HepG2 (cell line): Measurements from ENCODE around the gene RANGRF. TPM values are rescaled to one million over a fixed set of nuclear protein-coding genes. Genes with fewer than 3 reads are reported as not detected.

Experiments used
- CHCHD3 ChIP-seq: sonication (generic); formaldehyde crosslinking; IDR thresholded peaks from 2 replicates; pipeline ENCODE4 v1.8.0; 2022; ENCODE audit warnings: mild to moderate bottlenecking, missing genetic modification reagents, moderate library complexity
- DR1 ChIP-seq: sonication (generic); formaldehyde crosslinking; IDR thresholded peaks from 2 replicates; pipeline ENCODE4 v1.8.0; 2021; ENCODE audit warnings: mild to moderate bottlenecking, missing genetic modification reagents, inconsistent platforms
- ERF ChIP-seq: IDR thresholded peaks from 2 replicates; pipeline ENCODE4 v1.6.1; 2018; ENCODE audit warnings: missing biosample characterization, missing genetic modification reagents
- FOXK2 ChIP-seq: fragments of 450-650 bp; IDR thresholded peaks from 2 replicates; pipeline ENCODE4 v1.6.1; 2016
- MED13 ChIP-seq: sonication (generic); formaldehyde crosslinking; IDR thresholded peaks from 2 replicates; pipeline ENCODE4 v1.5.0; 2020; ENCODE audit warnings: missing genetic modification reagents
- NONO ChIP-seq, 2 experiments: fragments of 450-650 bp in 1 of 2; sonication (generic) in 1 of 2; formaldehyde crosslinking in 1 of 2; IDR thresholded peaks in 1 of 2; conservative IDR thresholded peaks in 1 of 2; 2 replicates each; pipeline versions ENCODE4 v1.6.1 to v1.8.0; 2017 to 2022; ENCODE audit warnings: mild to moderate bottlenecking in 1 of 2, missing genetic modification reagents in 1 of 2, moderate library complexity in 1 of 2
- PRMT3 ChIP-seq: sonication (generic); formaldehyde crosslinking; IDR thresholded peaks from 2 replicates; pipeline ENCODE4 v1.8.1; 2022; ENCODE audit warnings: low read depth, mild to moderate bottlenecking, moderate library complexity, missing genetic modification reagents, borderline replicate concordance
- RAD51 ChIP-seq: fragments of 450-650 bp; IDR thresholded peaks from 2 replicates; pipeline ENCODE4 v1.6.1; 2016; ENCODE audit warnings: borderline replicate concordance
- SMAD3 ChIP-seq: sonication (generic); formaldehyde crosslinking; IDR thresholded peaks from 2 replicates; pipeline ENCODE4 v1.4.0; 2020; ENCODE audit warnings: missing genetic modification reagents
- SOX6 ChIP-seq, 2 experiments: fragments of 450-650 bp in 1 of 2; sonication (generic) in 1 of 2; formaldehyde crosslinking in 1 of 2; IDR thresholded peaks; 2 replicates each; pipeline versions ENCODE4 v1.4.0 to v1.6.1; 2017 to 2020; ENCODE audit warnings: antibody characterized with exemption in 1 of 2, mild to moderate bottlenecking in 1 of 2, missing genetic modification reagents in 1 of 2
- SRSF1 ChIP-seq: fragments of 200-400 bp; formaldehyde crosslinking; optimal IDR thresholded peaks from 2 replicates; pipeline ENCODE3; 2017; ENCODE audit warnings: mild to moderate bottlenecking, low read depth, low read length, moderate library complexity
- ZFP36L2 ChIP-seq: sonication (generic); formaldehyde crosslinking; IDR thresholded peaks from 2 replicates; pipeline ENCODE4 v1.4.0; 2020; ENCODE audit warnings: missing genetic modification reagents
- ZNF589 ChIP-seq: sonication (generic); formaldehyde crosslinking; conservative IDR thresholded peaks from 2 replicates; pipeline ENCODE4 v1.8.0; 2022; ENCODE audit warnings: mild to moderate bottlenecking, moderate library complexity, missing genetic modification reagents
- polyA plus RNA-seq, 8 experiments: library from polyadenylated mRNA; depleted of rRNA in 3 of 8; stranded (reverse) in 7 of 8; unstranded in 1 of 8; fragments of >200 nt; fragmentation: Illumina TruSeq in 4 of 8; extraction: Trizol in 4 of 8; gene quantifications; 2 replicates each; pipeline versions ENCODE4 v1.2.1 to v1.2.3, GENCODE V29; 2011 to 2016; ENCODE audit warnings: low read depth in 4 of 8, missing spikeins in 1 of 8, mixed read lengths in 1 of 8; ENCODE audit not compliant: insufficient read depth in 1 of 8
- total RNA-seq, 5 experiments: library from RNA; depleted of rRNA; stranded (reverse); fragments of >200 nt; fragmentation: Illumina TruSeq; extraction: Trizol; gene quantifications; 2 replicates each; pipeline ENCODE4 v1.2.3, GENCODE V29; 2016; ENCODE audit warnings: low read depth in 1 of 5
- TF ChIP-seq, protein P1 (sequence below): sonication (generic); formaldehyde crosslinking; IDR thresholded peaks from 2 replicates; pipeline ENCODE4 v1.5.1; 2020; ENCODE audit warnings: missing genetic modification reagents, mild to moderate bottlenecking, borderline replicate concordance
- TF ChIP-seq, protein P2 (sequence below), 2 experiments: sonication (generic) in 1 of 2; formaldehyde crosslinking in 1 of 2; IDR thresholded peaks; 2 replicates each; pipeline versions ENCODE4 v1.5.1 to v1.6.1; 2011 to 2020; ENCODE audit warnings: borderline replicate concordance in 1 of 2, low read depth in 1 of 2, low read length in 1 of 2, mild to moderate bottlenecking in 1 of 2, missing genetic modification reagents in 1 of 2, moderate library complexity in 1 of 2
- TF ChIP-seq, protein P3 (sequence below): sonication (generic); formaldehyde crosslinking; IDR thresholded peaks from 2 replicates; pipeline ENCODE4 v1.4.0; 2020; ENCODE audit warnings: mild to moderate bottlenecking, missing genetic modification reagents, borderline replicate concordance
- TF ChIP-seq, protein P4 (sequence below): IDR thresholded peaks from 2 replicates; pipeline ENCODE4 v1.6.1; 2016; ENCODE audit warnings: mild to moderate bottlenecking

The RANGRF gene
- total and polyA plus RNA-seq, 2 of the 13 experiments (the other 11 are each of a cell fraction or from before 2014, with no cell fraction given), result 18.6 to 40.7 TPM

DNA sequence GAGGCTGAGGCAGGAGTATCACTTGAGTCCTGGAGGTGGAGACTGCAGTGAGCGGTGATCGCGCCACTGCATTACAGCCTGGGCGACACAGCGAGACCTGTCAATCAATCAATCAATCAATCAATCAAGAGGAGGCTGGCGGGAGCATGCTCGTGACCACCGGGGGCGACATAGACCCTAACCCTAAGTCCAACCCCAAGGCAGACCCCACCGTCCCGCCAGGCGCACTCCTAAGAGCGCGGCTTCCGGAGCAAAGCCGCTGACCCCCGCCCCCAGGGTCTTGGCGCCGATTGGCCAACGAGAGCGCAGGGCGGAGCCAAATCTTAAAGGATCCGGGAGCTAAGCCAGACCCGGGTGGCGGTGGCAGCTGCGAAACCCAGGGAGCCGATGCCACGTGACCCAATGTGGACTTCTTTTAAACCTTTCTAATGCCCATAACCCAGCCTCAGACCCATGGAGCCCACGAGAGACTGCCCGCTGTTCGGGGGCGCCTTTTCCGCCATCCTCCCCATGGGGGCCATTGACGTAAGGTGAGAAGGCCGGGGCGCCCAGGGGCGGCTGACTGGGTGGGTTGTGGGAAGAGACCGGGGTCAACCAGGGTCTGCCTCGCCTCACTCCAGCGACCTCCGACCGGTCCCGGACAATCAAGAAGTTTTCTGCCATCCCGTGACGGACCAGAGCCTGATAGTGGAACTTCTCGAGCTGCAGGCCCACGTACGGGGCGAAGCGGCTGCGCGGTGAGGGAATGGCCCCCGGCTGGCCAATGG is at the start of gene RANGRF (continued):
- TF ChIP-seq, protein P1, sequence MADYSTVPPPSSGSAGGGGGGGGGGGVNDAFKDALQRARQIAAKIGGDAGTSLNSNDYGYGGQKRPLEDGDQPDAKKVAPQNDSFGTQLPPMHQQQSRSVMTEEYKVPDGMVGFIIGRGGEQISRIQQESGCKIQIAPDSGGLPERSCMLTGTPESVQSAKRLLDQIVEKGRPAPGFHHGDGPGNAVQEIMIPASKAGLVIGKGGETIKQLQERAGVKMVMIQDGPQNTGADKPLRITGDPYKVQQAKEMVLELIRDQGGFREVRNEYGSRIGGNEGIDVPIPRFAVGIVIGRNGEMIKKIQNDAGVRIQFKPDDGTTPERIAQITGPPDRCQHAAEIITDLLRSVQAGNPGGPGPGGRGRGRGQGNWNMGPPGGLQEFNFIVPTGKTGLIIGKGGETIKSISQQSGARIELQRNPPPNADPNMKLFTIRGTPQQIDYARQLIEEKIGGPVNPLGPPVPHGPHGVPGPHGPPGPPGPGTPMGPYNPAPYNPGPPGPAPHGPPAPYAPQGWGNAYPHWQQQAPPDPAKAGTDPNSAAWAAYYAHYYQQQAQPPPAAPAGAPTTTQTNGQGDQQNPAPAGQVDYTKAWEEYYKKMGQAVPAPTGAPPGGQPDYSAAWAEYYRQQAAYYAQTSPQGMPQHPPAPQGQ, result no peak
- TF ChIP-seq ZNF589 (no peak), RAD51 (peak; percentile 74), NONO (IDR thresholded peaks at IDR 0.05) (no peak), NONO (CRISPR knock-in tag; conservative IDR thresholded peaks at IDR 0.05) (peak; percentile 81; the same call in 1 of the 2 replicates), SRSF1 (peak; percentile 33), ZFP36L2 (CRISPR knock-in tag) (no peak), DR1 (CRISPR knock-in tag) (no peak), SOX6 (IDR thresholded peaks at IDR 0.05) (no peak), SOX6 (CRISPR knock-in tag; IDR thresholded peaks at IDR 0.05) (peak; percentile 43; the same call in 1 of the 2 replicates), PRMT3 (CRISPR knock-in tag) (no peak), CHCHD3 (CRISPR knock-in tag) (0 out of 2 replicates have a peak, but pooled peaks have one; percentile 32), MED13 (no peak; the same call in none of the 2 replicates), ERF (no peak; the same call in none of the 2 replicates), FOXK2 (no peak), SMAD3 (CRISPR knock-in tag) (no peak)
- TF ChIP-seq, protein P2, sequence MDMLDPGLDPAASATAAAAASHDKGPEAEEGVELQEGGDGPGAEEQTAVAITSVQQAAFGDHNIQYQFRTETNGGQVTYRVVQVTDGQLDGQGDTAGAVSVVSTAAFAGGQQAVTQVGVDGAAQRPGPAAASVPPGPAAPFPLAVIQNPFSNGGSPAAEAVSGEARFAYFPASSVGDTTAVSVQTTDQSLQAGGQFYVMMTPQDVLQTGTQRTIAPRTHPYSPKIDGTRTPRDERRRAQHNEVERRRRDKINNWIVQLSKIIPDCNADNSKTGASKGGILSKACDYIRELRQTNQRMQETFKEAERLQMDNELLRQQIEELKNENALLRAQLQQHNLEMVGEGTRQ (IDR thresholded peaks at IDR 0.05; ENCODE audit: low read depth, low read length), result peak; percentile 73
- TF ChIP-seq, protein P2 (CRISPR knock-in tag; IDR thresholded peaks at IDR 0.05; ENCODE audit: borderline replicate concordance), result peak; percentile 85; the same call in 1 of the 2 replicates
- TF ChIP-seq, protein P3, sequence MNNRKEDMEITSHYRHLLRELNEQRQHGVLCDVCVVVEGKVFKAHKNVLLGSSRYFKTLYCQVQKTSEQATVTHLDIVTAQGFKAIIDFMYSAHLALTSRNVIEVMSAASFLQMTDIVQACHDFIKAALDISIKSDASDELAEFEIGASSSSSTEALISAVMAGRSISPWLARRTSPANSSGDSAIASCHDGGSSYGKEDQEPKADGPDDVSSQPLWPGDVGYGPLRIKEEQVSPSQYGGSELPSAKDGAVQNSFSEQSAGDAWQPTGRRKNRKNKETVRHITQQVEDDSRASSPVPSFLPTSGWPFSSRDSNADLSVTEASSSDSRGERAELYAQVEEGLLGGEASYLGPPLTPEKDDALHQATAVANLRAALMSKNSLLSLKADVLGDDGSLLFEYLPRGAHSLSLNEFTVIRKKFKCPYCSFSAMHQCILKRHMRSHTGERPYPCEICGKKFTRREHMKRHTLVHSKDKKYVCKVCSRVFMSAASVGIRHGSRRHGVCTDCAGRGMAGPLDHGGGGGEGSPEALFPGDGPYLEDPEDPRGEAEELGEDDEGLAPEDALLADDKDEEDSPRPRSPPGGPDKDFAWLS (CRISPR knock-in tag), result no peak
- TF ChIP-seq, protein P4, sequence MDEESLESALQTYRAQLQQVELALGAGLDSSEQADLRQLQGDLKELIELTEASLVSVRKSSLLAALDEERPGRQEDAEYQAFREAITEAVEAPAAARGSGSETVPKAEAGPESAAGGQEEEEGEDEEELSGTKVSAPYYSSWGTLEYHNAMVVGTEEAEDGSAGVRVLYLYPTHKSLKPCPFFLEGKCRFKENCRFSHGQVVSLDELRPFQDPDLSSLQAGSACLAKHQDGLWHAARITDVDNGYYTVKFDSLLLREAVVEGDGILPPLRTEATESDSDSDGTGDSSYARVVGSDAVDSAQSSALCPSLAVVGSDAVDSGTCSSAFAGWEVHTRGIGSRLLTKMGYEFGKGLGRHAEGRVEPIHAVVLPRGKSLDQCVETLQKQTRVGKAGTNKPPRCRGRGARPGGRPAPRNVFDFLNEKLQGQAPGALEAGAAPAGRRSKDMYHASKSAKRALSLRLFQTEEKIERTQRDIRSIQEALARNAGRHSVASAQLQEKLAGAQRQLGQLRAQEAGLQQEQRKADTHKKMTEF (CRISPR knock-in tag), result peak; percentile 72
